BLaER1 treated with 17β-estradiol and CSF1 and Interleukin-3, amounts not matched to agents 10 nM and 100 nM (cell line): Measurements from ENCODE around the gene DCT.
"Not testable (repeated sequence)": the region's sequence is repeated elsewhere in the genome, so short reads cannot be mapped to it uniquely, and the experiment has no call there.

Experiments
- H3K27ac ChIP-seq, 11 experiments: shearing (Covaris generic); formaldehyde crosslinking; 2 replicates each; pipeline ENCODE4 v1.8.1; 2022
- H3K27me3 ChIP-seq, 11 experiments: shearing (Covaris generic); formaldehyde crosslinking; 2 replicates each; pipeline ENCODE4 v1.8.1; 2022
- H3K36me3 ChIP-seq, 11 experiments: shearing (Covaris generic); formaldehyde crosslinking; 2 replicates each; pipeline ENCODE4 v1.8.1; 2022
- H3K4me1 ChIP-seq, 10 experiments: shearing (Covaris generic); formaldehyde crosslinking; 2 replicates each; pipeline ENCODE4 v1.8.1; 2022
- H3K4me2 ChIP-seq, 11 experiments: shearing (Covaris generic); formaldehyde crosslinking; 2 replicates each; pipeline ENCODE4 v1.8.1; 2022
- H3K4me3 ChIP-seq, 10 experiments: shearing (Covaris generic); formaldehyde crosslinking; 2 replicates each; pipeline ENCODE4 v1.8.1; 2022
- H3K9ac ChIP-seq, 11 experiments: shearing (Covaris generic); formaldehyde crosslinking; 2 replicates each; pipeline ENCODE4 v1.8.1; 2022
- H3K9me3 ChIP-seq, 11 experiments: shearing (Covaris generic); formaldehyde crosslinking; replicated peaks in 1 of 11; 2 replicates each; pipeline ENCODE4 v1.8.1; 2022
- H4K20me1 ChIP-seq, 11 experiments: shearing (Covaris generic); formaldehyde crosslinking; 2 replicates each; pipeline ENCODE4 v1.8.1; 2022
- Cebpa-rat ChIP-seq, 11 experiments: shearing (Covaris generic); IDR thresholded peaks; 2 replicates each; pipeline ENCODE4 v1.8.1; 2022

DCT gene

GRCh38 chr13:94479616-94480015 is at the start of gene DCT:
Gene DCT, minus strand, starts transcription at chr13:94479682. Its CDS starts 427 bp downstream, at chr13:94479255.
- Histone ChIP-seq H3K9ac (peak within 1 kb of the TSS in 9 of 11 experiments; percentile 69 to 83 (median 78); a peak in 18 of 22 replicates), H3K27me3 (no peaks in the 10 kb centered on the region), H4K20me1 (no peaks in the 10 kb centered on the region), H3K36me3 (no peaks in the 10 kb centered on the region), H3K4me1 (peaks cover 33 to 68% (median 45%) of the 10 kb centered on the region in 10 experiments), H3K4me2 (peak within 1 kb of the TSS; percentile 56 to 83 (median 73)), H3K4me3 (no peak within 1 kb of the TSS), H3K27ac (peak within 1 kb of the TSS in 10 of 11 experiments; percentile 65 to 96 (median 94); a peak in 21 of 22 replicates), H3K9me3 (peaks cover 0 to 6% (median 0%) of the 10 kb centered on the region in 11 experiments; a peak in 1 of 22 replicates)
- no peak for TF ChIP-seq Cebpa-rat (IDR thresholded peaks at IDR 0.05)

GRCh38 chr13:94526956-94527355 is 47.5 kb upstream of the DCT start:
- not testable (repeated sequence) for H3K4me1 ChIP-seq, H3K4me2 ChIP-seq, H3K27me3 ChIP-seq, H4K20me1 ChIP-seq, H3K4me3 ChIP-seq, H3K36me3 ChIP-seq, H3K9ac ChIP-seq, H3K27ac ChIP-seq
- peaks cover 4 to 17% (median 8%) of the 10 kb centered on the region in 11 experiments; a peak in 17 of 22 replicates for H3K9me3 ChIP-seq

- Histone ChIP-seq H3K9me3 (peaks cover 0 to 8% (median 0%) of the 10 kb centered on the region in 11 experiments; a peak in 3 of 22 replicates), H3K4me1 (no peaks in the 10 kb centered on the region), H3K9ac (no peak overlapping the region), H3K27me3 (no peaks in the 10 kb centered on the region), H4K20me1 (no peaks in the 10 kb centered on the region), H3K4me2 (no peak overlapping the region), H3K27ac (no peak overlapping the region), H3K4me3 (no peak overlapping the region), H3K36me3 (no peaks in the 10 kb centered on the region)
- TF ChIP-seq Cebpa-rat (IDR thresholded peaks at IDR 0.05): no peak
Measured at GRCh38 chr13:94525781-94526180, 46.3 kb upstream of the DCT start.

GRCh38 chr13:94524407-94524806 is 44.9 kb upstream of the DCT start:
- H4K20me1 ChIP-seq: no peaks in the 10 kb centered on the region
- H3K4me3 ChIP-seq: no peak overlapping the region
- H3K27me3 ChIP-seq: no peaks in the 10 kb centered on the region
- no peak for TF ChIP-seq Cebpa-rat (IDR thresholded peaks at IDR 0.05)
- no peak overlapping the region for H3K9ac ChIP-seq
- peaks cover 0 to 5% (median 0%) of the 10 kb centered on the region in 11 experiments; a peak in 1 of 22 replicates for H3K9me3 ChIP-seq
- H3K4me2 ChIP-seq: no peak overlapping the region
- no peaks in the 10 kb centered on the region for H3K36me3 ChIP-seq
- no peak overlapping the region for H3K27ac ChIP-seq
- H3K4me1 ChIP-seq: no peaks in the 10 kb centered on the region

GRCh38 chr13:94520001-94520400 is 40.5 kb upstream of the DCT start:
- no peak overlapping the region for H3K4me3 ChIP-seq
- no peak for TF ChIP-seq Cebpa-rat (IDR thresholded peaks at IDR 0.05)
- H3K27ac ChIP-seq: no peak overlapping the region
- H3K27me3 ChIP-seq: no peaks in the 10 kb centered on the region
- H3K9ac ChIP-seq: no peak overlapping the region
- no peaks in the 10 kb centered on the region for H3K36me3 ChIP-seq
- H4K20me1 ChIP-seq: no peaks in the 10 kb centered on the region
- peaks cover 0 to 10% (median 0%) of the 10 kb centered on the region in 10 experiments; a peak in 4 of 20 replicates for H3K4me1 ChIP-seq
- peaks cover 0 to 14% (median 4%) of the 10 kb centered on the region in 11 experiments; a peak in 8 of 22 replicates for H3K9me3 ChIP-seq
- H3K4me2 ChIP-seq: no peak overlapping the region

GRCh38 chr13:94516456-94516855 is 37.0 kb upstream of the DCT start:
- H3K4me3 ChIP-seq: no peak overlapping the region
- TF ChIP-seq Cebpa-rat (IDR thresholded peaks at IDR 0.05): no peak
- peaks cover 0 to 12% (median 4%) of the 10 kb centered on the region in 11 experiments; a peak in 7 of 22 replicates for H3K9me3 ChIP-seq
- no peak overlapping the region for H3K4me2 ChIP-seq
- H4K20me1 ChIP-seq: no peaks in the 10 kb centered on the region
- no peaks in the 10 kb centered on the region for H3K27me3 ChIP-seq
- peaks cover 0 to 11% (median 0%) of the 10 kb centered on the region in 10 experiments; a peak in 4 of 20 replicates for H3K4me1 ChIP-seq
- no peak overlapping the region for H3K9ac ChIP-seq
- H3K27ac ChIP-seq: no peak overlapping the region
- no peaks in the 10 kb centered on the region for H3K36me3 ChIP-seq

GRCh38 chr13:94515911-94516310 is 36.4 kb upstream of the DCT start:
- Histone ChIP-seq H3K27ac (no peak overlapping the region), H3K36me3 (no peaks in the 10 kb centered on the region), H3K4me3 (no peak overlapping the region), H3K27me3 (no peaks in the 10 kb centered on the region), H4K20me1 (no peaks in the 10 kb centered on the region), H3K9ac (no peak overlapping the region), H3K4me2 (0 out of 22 replicates have a peak overlapping the region, but pooled peaks of 1 of the 11 experiments have one; percentile 29), H3K4me1 (peaks cover 0 to 11% (median 0%) of the 10 kb centered on the region in 10 experiments; a peak in 4 of 20 replicates), H3K9me3 (peaks cover 0 to 12% (median 4%) of the 10 kb centered on the region in 11 experiments; a peak in 7 of 22 replicates)
- TF ChIP-seq Cebpa-rat (IDR thresholded peaks at IDR 0.05): no peak

- Histone ChIP-seq H3K9me3 (peaks cover 0 to 12% (median 4%) of the 10 kb centered on the region in 11 experiments; a peak in 7 of 22 replicates), H3K9ac (no peak overlapping the region), H3K36me3 (no peaks in the 10 kb centered on the region)
Measured at GRCh38 chr13:94515374-94515773, 35.9 kb upstream of the DCT start.

GRCh38 chr13:94513026-94513425 is 33.5 kb upstream of the DCT start:
- H3K36me3 ChIP-seq: no peaks in the 10 kb centered on the region
- H3K4me2 ChIP-seq: 0 out of 22 replicates have a peak overlapping the region, but pooled peaks of 1 of the 11 experiments have one; percentile 21
- no peak overlapping the region for H3K4me3 ChIP-seq
- H3K9me3 ChIP-seq: peaks cover 0 to 10% (median 5%) of the 10 kb centered on the region in 11 experiments; a peak in 7 of 22 replicates
- H3K9ac ChIP-seq: no peak overlapping the region
- TF ChIP-seq Cebpa-rat (IDR thresholded peaks at IDR 0.05): no peak
- H3K27me3 ChIP-seq: no peaks in the 10 kb centered on the region
- H4K20me1 ChIP-seq: no peaks in the 10 kb centered on the region
- H3K4me1 ChIP-seq: peaks cover 0 to 11% (median 0%) of the 10 kb centered on the region in 10 experiments; a peak in 4 of 20 replicates
- no peak overlapping the region for H3K27ac ChIP-seq

More at GRCh38 chr13:94515374-94515773, 35.9 kb upstream of the DCT start:
- Histone ChIP-seq H3K27ac (no peak overlapping the region), H3K4me2 (0 out of 22 replicates have a peak overlapping the region, but pooled peaks of 1 of the 11 experiments have one; percentile 29), H3K4me3 (no peak overlapping the region), H4K20me1 (no peaks in the 10 kb centered on the region), H3K27me3 (no peaks in the 10 kb centered on the region), H3K4me1 (peaks cover 0 to 11% (median 0%) of the 10 kb centered on the region in 10 experiments; a peak in 4 of 20 replicates)
- no peak for TF ChIP-seq Cebpa-rat (IDR thresholded peaks at IDR 0.05)

- H4K20me1 ChIP-seq: no peaks in the 10 kb centered on the region
- TF ChIP-seq Cebpa-rat (IDR thresholded peaks at IDR 0.05): no peak
- H3K27me3 ChIP-seq: no peaks in the 10 kb centered on the region
- H3K4me1 ChIP-seq: no peaks in the 10 kb centered on the region
- H3K4me2 ChIP-seq: no peak overlapping the region
- H3K4me3 ChIP-seq: no peak overlapping the region
- H3K9ac ChIP-seq: no peak overlapping the region
- H3K36me3 ChIP-seq: no peaks in the 10 kb centered on the region
- no peak overlapping the region for H3K27ac ChIP-seq
- H3K9me3 ChIP-seq: 0 out of 22 replicates have a peak, but pooled peaks cover 0 to 6% (median 0%) of the 10 kb centered on the region in 11 experiments
Measured at GRCh38 chr13:94505730-94506129, 26.2 kb upstream of the DCT start.
